GM18520 (cell line): Measurements from ENCODE around the gene OCSTAMP.

ENCODE experiments used
- ATAC-seq: cut with Tn5 transposase; IDR thresholded peaks from one replicate; pipeline ENCODE4 v1.9.1; 2021; ENCODE audit not compliant: unreplicated experiment

OCSTAMP gene

GRCh38 chr20:46550461-46550860, at the start of gene OCSTAMP:
Gene OCSTAMP, minus strand, starts transcription at chr20:46550654. Its CDS starts 94 bp downstream, at chr20:46550560.
- ATAC-seq = no peak

DNA sequence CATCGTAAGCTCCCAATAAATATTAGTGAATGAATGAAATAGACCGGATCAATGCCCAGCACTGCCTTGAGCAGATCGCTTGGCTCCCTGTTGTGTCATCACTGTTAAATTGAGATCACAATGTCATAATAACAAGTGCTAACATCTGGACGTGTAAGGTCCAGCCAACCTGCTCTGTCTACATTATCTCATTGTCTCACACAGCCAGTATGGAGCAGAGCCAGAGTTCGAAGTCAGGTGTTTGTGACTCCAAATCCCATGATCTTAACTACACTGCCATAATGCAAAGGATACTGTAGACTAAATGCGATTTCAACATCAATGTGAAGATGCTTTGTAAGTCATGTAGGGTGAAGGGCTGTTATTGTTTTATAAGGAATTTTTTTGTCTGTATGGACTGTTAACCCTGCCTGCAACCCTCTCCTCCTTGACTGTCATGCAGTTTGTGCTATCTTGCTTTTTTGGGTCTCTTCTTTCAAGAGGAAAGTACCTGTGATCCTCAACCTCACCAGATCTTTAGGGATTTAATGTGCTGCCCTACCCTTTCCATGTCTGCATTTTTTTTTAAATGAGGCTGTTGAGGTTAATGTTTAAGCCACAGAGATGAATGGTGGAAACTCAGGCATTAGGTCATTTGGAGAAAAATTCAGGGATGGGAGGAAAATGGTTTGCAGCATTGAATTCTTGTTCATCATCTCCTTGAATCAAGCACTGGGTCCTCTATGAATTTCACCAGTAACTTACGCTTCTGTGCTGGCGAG, 49.0 kb upstream of the OCSTAMP start:
- ATAC-seq = no peak

DNA sequence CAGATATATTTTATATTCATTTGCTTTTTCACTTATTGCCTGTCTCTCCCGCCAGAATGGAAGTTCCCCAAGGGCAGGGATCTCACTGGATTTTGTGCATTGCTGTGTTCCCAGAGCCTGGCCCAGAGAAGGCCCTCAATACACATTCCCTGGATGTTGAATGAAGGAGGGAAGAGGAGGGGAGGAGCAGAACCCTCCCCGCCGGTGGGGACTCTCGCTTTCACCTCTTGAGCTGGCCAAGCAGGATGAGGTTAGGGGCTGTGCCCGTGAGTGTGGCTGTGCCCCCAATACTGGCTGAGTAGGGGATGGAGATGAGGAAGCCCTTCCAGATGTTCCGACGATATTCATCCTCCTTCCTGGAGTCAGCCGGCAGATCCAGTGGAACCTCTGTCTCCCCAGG, 45.5 kb upstream of the OCSTAMP start:
- no peak for ATAC-seq

- ATAC-seq = no peak
Observed at GRCh38 chr20:46594725-46595124, 44.3 kb upstream of the OCSTAMP start.

DNA sequence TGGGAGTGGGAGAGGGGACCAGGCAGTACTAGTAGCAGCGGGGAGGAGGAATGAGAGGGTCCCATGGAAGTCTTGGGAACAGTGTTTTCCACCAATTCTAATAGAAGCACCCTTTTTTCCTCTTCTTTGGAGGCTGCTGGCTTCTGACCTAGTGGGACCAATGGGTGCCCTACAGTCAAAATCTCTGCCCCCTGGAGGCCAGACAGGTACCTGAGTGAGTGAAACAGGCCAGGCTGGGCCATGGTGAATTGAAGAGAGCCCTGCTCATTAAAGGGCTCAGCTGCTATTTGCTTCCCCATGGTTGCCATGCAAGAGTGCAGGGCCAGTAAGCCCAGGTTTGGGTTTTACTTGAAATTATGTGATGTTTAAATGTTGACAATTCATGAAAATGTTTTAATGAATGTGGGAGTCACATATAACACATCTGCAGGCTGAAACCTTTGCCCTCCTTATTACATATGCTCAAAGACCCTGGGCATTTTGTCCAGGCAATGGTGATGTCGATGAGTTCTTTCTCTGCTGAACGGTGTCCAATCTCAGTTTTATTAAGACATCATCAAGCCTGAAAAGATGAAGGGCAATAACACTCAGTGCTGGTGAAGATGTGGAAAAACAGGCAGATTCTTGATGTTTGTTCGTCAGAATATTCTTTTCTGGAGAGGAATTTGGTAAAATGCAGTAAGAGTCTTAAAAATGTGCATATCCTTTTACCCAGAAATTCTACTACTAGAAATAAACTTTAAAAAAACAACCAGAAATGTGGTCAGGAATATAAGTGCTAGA, 42.3 kb upstream of the OCSTAMP start:
- ATAC-seq = no peak

GRCh38 chr20:46590443-46590842, 40.0 kb upstream of the OCSTAMP start:
- no peak for ATAC-seq

- ATAC-seq = no peak
Observed at GRCh38 chr20:46588532-46589511, 38.4 kb upstream of the OCSTAMP start.

DNA sequence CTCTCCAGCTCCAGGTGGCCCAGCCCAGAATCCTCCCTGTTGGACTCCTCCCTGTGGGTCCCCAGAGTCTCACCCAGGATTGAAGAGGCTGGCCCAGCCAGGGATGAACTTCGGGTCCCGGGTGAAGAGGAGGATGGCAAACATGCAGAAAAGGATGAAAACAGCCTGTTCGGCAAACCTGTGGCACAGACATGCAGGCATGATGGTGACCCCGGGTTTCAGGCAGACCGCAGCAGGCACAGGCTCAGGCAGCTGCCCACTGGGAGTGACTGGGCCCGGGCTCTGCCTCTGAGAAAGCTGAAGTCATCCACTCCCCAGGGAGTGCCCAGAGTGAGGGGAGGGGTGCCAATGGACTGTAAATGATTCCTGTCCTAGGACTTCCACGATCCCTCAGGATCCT, 37.5 kb upstream of the OCSTAMP start:
- ATAC-seq = no peak

- ATAC-seq = no peak
Observed at GRCh38 chr20:46586724-46587123, 36.3 kb upstream of the OCSTAMP start.

GRCh38 chr20:46584508-46584907, 34.1 kb upstream of the OCSTAMP start:
- ATAC-seq = no peak

DNA sequence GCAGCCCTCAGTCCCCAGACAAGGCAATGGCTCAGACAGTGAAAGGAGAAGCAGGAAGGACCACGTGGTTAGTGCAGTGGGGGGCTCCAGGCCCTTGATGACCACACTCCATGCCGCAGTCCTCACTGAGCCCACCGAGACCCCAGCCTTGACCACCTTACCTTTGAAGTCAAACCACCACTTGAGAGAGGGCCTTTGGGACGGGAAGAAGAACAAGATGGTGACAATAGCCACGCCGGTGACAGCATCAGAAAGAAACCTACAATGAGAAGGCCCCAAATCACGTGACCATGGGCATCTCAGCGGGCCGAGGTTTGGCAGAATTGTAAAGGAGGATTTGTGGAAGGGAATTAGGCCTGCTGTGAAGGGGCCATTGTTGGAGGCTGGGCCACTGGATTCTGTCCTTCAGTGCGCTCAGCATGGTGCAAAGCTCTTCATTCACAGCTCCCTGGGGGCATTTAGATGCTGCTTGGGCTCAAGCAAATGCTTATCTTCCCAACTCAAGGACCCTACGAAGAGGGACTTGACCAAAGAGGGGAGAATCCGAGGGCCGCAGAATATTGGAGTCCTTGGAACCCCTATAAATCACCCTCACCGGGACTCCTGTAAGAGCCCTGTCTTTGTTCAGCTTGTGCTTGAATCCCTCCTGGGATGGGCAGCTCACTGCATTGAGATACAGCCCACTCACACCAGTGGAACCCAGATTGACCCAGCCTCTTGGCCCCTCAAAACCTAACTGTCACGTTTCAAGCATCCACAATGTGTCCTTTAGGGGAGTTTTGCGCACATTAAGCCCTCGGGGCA, 33.2 kb upstream of the OCSTAMP start:
- ATAC-seq = no peak

- no peak for ATAC-seq
Observed at GRCh38 chr20:46582648-46583047, 32.2 kb upstream of the OCSTAMP start.

GRCh38 chr20:46581391-46581790, 30.9 kb upstream of the OCSTAMP start:
- ATAC-seq = no peak

DNA sequence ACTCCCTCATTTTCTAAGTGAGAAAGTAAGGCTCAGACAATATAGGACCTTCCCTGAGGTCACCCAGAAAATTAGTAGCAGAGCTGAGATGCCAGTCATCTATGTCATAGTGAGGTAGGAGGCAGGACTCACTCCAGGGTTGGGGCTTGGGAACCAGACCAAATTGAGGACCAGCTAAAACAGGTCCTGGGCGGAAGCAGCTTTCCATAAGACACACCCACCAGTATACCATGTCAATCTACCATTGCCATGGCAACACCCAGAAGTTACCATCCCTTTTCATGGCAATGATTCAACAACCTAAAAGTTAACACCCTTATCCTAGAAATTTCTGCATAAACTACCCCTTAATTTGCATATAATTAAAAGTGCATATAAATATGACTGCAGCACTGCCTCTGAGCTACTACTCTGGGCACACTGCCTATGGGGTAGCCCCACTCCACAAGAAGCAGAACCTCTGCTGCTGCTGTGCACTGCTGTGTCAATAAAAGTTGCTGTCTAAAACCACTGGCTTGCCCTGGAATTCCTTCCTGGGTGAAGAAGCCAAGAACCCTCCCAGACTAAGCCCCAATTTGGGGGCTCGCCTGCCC, 30.3 kb upstream of the OCSTAMP start:
- ATAC-seq = no peak

DNA sequence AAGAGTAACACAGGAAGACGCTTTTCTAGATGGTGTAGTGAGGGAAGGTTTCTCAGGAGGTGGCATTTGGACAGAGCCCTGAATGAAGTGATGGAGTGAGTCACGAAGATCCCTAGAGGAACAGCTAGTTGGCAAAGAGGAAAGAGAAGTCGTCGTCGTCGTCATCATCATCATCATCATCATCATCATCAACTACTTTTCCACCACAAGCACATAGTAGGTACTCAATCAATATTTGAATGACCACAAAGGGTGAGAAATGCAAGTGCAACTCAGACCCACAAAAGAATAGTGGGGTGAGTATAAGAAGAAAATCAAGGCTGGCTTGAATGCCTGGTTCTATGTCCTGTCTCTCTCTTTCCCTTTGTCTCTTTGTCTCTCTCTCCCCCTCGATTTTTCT, 28.3 kb upstream of the OCSTAMP start:
- ATAC-seq = no peak

- no peak for ATAC-seq
Observed at GRCh38 chr20:46576774-46577395, 26.4 kb upstream of the OCSTAMP start.

- no peak for ATAC-seq
Observed at GRCh38 chr20:46575937-46576461, 25.5 kb upstream of the OCSTAMP start.

- ATAC-seq = no peak
Observed at GRCh38 chr20:46575394-46575793, 24.9 kb upstream of the OCSTAMP start.
